GM12872 (cell line): ENCODE results near the gene EEF1AKMT3.
A peak's percentile ranks its signal among the peaks of the same experiment; 100 is the strongest.

ENCODE experiments used
- TF ChIP-seq, protein P1 (sequence below): IDR thresholded peaks from 3 replicates; pipeline ENCODE4 v1.5.1; 2011; ENCODE audit warnings: low read depth, mild to moderate bottlenecking, low read length, moderate library complexity; ENCODE audit not compliant: insufficient read depth

EEF1AKMT3 gene

DNA sequence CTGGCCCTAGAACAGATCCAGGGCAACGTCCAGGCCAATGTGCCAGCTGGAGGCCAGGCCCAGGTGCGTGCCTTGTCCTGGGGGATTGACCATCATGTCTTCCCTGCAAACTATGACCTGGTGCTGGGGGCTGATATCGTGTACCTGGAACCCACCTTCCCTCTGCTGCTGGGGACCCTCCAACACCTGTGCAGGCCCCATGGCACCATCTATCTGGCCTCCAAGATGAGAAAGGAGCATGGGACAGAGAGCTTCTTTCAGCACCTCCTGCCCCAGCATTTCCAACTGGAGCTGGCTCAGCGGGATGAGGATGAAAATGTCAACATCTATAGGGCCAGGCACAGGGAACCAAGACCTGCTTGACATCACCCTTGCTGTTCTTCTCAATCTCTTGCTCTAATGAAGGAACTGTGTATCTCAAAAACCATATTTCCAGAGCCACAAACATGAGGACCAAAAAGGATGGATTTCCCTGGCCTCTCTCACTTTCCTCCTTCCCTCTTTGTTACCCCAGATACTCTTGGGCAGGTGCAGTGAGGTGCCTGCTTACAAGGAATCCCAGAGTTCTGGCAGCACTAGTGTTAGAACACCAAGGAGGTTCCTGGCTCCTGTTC, 8.0 kb downstream of the EEF1AKMT3 start:
- TF ChIP-seq, protein P1, sequence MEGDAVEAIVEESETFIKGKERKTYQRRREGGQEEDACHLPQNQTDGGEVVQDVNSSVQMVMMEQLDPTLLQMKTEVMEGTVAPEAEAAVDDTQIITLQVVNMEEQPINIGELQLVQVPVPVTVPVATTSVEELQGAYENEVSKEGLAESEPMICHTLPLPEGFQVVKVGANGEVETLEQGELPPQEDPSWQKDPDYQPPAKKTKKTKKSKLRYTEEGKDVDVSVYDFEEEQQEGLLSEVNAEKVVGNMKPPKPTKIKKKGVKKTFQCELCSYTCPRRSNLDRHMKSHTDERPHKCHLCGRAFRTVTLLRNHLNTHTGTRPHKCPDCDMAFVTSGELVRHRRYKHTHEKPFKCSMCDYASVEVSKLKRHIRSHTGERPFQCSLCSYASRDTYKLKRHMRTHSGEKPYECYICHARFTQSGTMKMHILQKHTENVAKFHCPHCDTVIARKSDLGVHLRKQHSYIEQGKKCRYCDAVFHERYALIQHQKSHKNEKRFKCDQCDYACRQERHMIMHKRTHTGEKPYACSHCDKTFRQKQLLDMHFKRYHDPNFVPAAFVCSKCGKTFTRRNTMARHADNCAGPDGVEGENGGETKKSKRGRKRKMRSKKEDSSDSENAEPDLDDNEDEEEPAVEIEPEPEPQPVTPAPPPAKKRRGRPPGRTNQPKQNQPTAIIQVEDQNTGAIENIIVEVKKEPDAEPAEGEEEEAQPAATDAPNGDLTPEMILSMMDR, result no peak

DNA sequence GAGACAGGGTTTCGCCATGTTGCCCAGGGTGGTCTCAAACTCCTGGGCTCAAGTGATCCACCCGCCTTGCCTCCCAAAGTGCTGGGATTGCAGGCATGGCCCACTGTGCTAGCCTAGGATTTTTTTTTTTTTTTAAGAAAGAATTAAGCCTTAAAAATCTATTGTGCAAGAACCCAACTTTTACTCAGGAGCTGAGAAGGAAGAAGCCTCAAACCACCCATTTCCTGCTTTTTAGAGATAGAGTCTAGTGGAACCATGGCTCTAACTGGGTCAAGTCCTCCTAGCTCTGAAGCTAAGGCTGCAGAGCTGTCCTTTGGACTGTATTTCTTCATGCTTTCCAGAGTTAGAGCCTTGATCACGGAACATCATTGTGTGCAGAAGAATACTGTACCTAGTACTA, 8.8 kb downstream of the EEF1AKMT3 start:
- TF ChIP-seq, protein P1, result no peak

DNA sequence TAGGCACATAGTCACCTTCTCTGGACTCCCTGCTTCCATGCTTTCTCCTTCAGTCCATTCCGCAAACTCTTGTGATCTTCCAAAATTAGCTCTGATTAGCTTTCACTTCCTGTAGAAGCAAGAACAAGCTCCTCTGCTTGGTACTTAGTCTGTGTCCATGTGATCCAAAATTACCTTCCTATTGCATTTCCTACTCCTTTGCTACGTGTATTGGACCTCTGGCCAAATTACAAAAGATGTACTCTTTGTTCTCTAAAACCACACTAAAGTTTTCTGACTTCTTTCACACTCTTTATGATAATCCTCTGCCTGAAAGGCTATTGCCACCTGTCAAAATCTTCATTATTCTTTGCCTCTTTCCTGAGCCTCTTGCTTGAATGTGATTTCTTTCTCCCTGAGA, 9.4 kb downstream of the EEF1AKMT3 start:
- TF ChIP-seq, protein P1, result no peak

DNA sequence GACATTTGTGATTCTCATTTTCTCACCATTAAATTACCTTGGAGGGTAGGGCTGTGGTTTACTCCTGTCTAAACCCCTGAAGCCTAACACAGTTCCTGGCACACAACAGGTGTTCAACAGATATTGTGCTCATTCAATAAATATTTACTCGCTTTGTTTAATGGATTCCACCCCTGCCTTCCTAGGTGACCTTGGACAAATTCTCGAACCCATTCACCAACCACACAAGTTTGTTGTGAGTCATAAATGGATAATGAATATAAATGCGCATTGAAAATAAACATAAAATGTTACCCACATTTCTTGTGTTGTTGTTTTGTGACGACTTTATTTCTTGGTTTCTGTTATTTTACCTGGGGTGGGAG, 9.8 kb downstream of the EEF1AKMT3 start:
- TF ChIP-seq, protein P1, result no peak

DNA sequence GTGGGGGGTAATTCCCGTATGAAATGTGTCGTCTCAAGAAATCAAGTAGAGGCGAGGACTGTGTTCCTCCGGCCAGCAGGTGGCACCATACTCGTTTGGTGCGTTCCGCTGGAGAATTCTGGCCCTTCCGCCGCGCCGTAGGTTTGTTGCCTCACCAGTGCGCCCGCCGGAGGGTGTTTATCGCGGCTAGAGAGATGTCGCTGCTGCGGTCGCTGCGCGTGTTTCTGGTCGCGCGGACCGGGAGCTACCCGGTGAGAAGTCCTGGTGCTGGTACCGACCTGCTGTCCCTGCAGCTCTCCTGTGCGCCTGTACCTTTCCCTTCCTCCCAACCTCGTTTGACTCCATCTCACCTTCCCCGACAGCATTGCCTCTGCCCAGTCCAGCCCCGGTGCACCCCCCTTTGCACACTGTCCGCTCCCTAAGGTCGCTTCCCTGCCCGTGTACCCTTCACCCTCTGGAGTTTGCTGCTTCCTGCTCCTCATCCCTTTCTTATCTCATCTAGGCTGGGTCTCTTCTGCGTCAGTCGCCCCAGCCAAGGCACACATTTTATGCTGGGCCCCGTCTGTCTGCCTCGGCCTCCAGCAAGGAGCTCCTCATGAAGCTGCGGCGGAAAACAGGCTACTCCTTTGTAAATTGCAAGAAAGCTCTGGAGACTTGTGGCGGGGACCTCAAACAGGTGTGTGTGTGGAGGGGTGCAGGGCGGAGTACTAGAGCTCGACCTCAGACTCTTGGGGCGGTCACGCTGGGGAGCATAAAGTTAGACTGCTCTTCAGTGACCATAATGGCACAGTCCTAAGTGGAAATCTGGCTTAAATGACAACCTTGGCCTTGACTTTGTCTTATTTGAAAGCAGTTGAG, 10.4 kb downstream of the EEF1AKMT3 start, which contains the start of gene TSFM:
TSS of gene TSFM (plus strand) at position 180 of the 858 bp plus-strand sequence. CDS start at position 195, 15 bp downstream.
- TF ChIP-seq, protein P1, result peak; percentile 92

DNA sequence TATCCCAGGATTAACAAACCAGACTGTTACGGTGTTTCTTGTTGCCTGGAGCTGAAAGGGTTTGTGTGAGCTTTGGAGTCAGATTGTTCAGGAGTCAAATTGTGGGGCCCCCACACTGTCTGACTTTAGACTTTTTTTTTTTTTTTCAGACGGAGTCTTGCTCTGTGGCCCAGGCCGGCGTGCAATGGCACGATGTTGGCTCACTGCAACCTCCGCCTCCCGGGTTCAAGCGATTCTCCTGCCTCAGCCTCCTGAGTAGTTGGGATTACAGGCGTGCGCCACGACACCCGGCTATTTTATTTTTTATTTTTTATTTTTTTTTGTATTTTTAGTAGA, 11.0 kb downstream of the EEF1AKMT3 start:
- TF ChIP-seq, protein P1, result no peak

DNA sequence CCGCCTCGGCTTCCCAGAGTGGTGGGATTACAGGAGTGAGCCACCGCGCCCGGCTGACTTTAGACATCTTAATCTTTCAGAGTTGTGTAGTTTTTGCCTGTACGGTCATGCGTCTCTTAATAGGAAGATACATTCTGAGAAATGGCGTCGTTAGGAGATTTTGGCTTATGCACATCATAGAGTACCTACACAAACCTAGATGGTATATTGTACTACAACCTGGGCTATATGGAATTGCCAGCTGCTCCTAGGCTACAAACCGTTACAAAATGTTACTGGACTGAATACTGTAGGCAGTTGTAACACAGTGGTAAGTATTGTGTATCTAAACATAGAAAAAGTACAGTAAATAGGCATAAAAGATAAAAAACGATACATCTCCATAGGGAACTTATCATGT, 11.4 kb downstream of the EEF1AKMT3 start:
- TF ChIP-seq, protein P1, result no peak
